Tibial artery (tissue), 4 donors: ENCODE data around the gene CA10.

Source experiments
- DNase-seq, 2 donors: peaks; one replicate each; pipeline ENCODE4 v3.0.0-alpha.2; 2019
- H3K27ac ChIP-seq, 2 donors: fragments of 200-600 bp; sonication (generic) in 1 of 2; 1 replicate in 1 of 2; 2 replicates in 1 of 2; pipeline ENCODE4 v1.5.1; 2018 to 2019; ENCODE audit warnings: mild to moderate bottlenecking in 1 of 2
- H3K27me3 ChIP-seq, 2 donors: fragments of 200-600 bp; sonication (generic) in 1 of 2; one replicate each; pipeline versions ENCODE4 v1.5.1 to v1.6.0; 2016 to 2019
- H3K36me3 ChIP-seq, 3 donors: fragments of 200-600 bp; sonication (generic) in 2 of 3; one replicate each; pipeline ENCODE4 v1.5.1; 2016 to 2019; ENCODE audit warnings: mild to moderate bottlenecking in 2 of 3
- H3K4me1 ChIP-seq, 4 donors: fragments of 200-600 bp; sonication (generic) in 2 of 4; 1 replicate in 3 of 4; 2 replicates in 1 of 4; pipeline ENCODE4 v1.5.1; 2016 to 2019
- H3K4me3 ChIP-seq, 2 donors: fragments of 200-600 bp; sonication (generic) in 1 of 2; 1 replicate in 1 of 2; 2 replicates in 1 of 2; pipeline ENCODE4 v1.5.1; 2018 to 2019; ENCODE audit warnings: mild to moderate bottlenecking in 2 of 2
- H3K9me3 ChIP-seq, 3 donors: fragments of 200-600 bp; sonication (generic) in 1 of 3; one replicate each; pipeline ENCODE4 v1.5.1; 2016 to 2019
- intact Hi-C: fragments of 100-400 bp; cut with DNase I; formaldehyde crosslinking; loops from one replicate; pipeline ENCODE4 v1.15.0; 2023; ENCODE audit warnings: low total_unique reads
- TF ChIP-seq, protein P1 (sequence below), 2 experiments: fragments of 200-600 bp in 1 of 2; fragments of 450-650 bp in 1 of 2; IDR thresholded peaks; one replicate each; pipeline ENCODE4 v1.5.1; 2017 to 2019; ENCODE audit warnings: antibody characterized with exemption in 2 of 2, mild to moderate bottlenecking in 1 of 2, moderate library complexity in 1 of 2

The CA10 gene

DNA sequence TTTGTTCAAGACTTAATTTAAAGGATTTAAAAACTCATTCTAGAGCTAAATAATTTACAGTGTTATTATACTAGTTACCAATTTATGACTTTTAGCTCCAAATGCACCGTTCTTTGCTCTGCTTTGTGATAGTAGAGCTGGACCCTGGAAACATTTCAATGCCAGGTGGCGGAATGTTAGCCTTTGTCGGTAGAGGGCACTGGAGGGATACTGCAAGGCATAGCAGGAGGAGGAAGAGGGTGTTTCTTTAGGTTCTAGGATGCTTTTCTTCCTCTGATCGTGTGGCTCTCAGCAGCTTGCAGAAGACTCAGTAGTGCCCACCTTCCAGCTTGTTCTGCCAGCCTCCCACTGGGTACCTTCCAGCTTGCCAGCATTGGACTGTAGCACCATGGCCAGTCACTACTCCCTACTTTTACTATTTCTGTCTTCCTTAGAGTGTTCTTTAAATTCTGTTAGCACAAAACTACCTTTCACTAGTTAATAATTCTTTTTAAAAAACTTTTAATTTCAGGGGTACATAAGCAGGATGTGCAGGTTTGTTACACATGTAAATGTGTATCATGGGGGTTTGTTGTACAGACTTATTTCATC, 572.9 kb downstream of the CA10 start:
- H3K4me3 ChIP-seq = no peak overlapping the region
- no peaks in the 10 kb centered on the region for H3K27me3 ChIP-seq
- H3K36me3 ChIP-seq = no peaks in the 10 kb centered on the region
- no peak overlapping the region for H3K27ac ChIP-seq
- DNase-seq = no peak
- H3K4me1 ChIP-seq = no peaks in the 10 kb centered on the region
- intact Hi-C loops = no loop called here
- TF ChIP-seq, protein P1, sequence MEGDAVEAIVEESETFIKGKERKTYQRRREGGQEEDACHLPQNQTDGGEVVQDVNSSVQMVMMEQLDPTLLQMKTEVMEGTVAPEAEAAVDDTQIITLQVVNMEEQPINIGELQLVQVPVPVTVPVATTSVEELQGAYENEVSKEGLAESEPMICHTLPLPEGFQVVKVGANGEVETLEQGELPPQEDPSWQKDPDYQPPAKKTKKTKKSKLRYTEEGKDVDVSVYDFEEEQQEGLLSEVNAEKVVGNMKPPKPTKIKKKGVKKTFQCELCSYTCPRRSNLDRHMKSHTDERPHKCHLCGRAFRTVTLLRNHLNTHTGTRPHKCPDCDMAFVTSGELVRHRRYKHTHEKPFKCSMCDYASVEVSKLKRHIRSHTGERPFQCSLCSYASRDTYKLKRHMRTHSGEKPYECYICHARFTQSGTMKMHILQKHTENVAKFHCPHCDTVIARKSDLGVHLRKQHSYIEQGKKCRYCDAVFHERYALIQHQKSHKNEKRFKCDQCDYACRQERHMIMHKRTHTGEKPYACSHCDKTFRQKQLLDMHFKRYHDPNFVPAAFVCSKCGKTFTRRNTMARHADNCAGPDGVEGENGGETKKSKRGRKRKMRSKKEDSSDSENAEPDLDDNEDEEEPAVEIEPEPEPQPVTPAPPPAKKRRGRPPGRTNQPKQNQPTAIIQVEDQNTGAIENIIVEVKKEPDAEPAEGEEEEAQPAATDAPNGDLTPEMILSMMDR (IDR thresholded peaks at IDR 0.05) = no peak
- H3K9me3 ChIP-seq = no peaks in the 10 kb centered on the region

DNA sequence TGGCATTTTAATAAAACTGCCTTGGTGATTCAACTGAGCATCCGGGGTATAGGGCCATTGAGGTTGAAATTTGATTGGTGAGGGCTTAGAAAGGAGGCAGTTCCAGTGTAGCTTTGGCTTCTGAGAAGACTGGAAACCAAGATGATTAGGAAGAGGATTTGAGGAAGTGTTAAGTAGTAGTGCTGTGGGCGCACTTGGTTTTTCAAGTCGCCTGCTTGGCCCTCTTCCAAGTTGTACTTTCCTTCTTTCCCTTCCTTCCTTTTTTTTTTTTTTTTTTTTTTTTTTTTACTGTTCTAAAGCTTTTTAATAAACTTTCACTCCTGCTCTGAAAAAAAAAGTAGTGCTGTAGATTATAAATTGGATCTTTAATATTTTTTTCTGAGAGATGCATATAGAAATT, 577.6 kb downstream of the CA10 start:
- intact Hi-C loops = no loop called here

More for the DNA sequence above, 577.6 kb downstream of the CA10 start:
- Histone ChIP-seq H3K9me3 (peaks cover 0 to 5% (median 0%) of the 10 kb centered on the region in 3 donors), H3K4me3 (no peak overlapping the region), H3K4me1 (no peaks in the 10 kb centered on the region), H3K27ac (no peak overlapping the region), H3K27me3 (no peaks in the 10 kb centered on the region), H3K36me3 (no peaks in the 10 kb centered on the region)
- TF ChIP-seq, protein P1 (IDR thresholded peaks at IDR 0.05) = no peak
- DNase-seq = no peak
